Measurements from ENCODE around the gene CLEC1A.
A peak's percentile ranks its signal among the peaks of the same experiment; 100 is the strongest.
"Not testable (repeated sequence)": the region's sequence is repeated elsewhere in the genome, so short reads cannot be mapped to it uniquely, and the experiment has no call there.

CLEC1A gene

DNA sequence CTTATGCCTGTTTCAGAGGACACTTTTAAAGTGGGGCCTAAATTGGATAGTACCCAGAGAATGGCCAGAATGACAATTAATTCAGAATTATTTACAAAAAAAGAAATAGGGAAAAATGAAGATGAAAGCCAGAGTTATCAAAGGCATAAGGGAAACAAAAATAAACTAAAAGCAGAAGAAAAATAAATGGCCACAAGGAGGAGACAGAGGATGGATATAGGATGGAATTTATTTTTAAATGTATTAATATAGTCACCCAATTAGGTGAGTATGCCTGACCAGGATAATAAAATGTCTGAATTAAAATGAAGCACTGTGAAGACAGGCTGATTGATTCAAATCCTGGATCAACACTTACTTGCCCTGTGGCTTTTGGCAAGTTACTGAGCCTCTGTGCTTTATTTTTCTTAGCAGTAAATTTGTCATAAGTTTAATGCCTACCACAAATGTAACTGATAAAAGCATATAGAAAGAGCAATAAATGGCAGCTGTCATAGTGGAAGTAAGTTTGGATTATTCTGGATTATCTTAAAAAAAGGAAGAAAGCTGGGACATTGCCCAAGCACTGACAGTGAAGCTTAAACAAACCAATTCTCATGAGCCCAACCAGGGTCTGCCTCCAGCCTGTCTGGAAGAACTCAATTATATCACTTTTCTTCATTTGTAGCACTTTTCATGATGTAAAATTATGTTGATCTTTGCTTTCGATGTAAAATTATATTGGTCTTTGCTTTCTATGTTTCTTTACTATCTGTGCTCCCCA is 64.8 kb downstream of the CLEC1A start:
- no peak overlapping the region for H3K4me3 ChIP-seq (ENCODE audit: control insufficient read depth, low read depth, low read length)
- peak; percentile 13 for DNase-seq (ENCODE audit: low read depth)
- TF ChIP-seq, protein P1, sequence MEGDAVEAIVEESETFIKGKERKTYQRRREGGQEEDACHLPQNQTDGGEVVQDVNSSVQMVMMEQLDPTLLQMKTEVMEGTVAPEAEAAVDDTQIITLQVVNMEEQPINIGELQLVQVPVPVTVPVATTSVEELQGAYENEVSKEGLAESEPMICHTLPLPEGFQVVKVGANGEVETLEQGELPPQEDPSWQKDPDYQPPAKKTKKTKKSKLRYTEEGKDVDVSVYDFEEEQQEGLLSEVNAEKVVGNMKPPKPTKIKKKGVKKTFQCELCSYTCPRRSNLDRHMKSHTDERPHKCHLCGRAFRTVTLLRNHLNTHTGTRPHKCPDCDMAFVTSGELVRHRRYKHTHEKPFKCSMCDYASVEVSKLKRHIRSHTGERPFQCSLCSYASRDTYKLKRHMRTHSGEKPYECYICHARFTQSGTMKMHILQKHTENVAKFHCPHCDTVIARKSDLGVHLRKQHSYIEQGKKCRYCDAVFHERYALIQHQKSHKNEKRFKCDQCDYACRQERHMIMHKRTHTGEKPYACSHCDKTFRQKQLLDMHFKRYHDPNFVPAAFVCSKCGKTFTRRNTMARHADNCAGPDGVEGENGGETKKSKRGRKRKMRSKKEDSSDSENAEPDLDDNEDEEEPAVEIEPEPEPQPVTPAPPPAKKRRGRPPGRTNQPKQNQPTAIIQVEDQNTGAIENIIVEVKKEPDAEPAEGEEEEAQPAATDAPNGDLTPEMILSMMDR (conservative IDR thresholded peaks at IDR 0.05; ENCODE audit: control insufficient read depth, insufficient read depth, low read depth, low read length) = peak; percentile 39

DNA sequence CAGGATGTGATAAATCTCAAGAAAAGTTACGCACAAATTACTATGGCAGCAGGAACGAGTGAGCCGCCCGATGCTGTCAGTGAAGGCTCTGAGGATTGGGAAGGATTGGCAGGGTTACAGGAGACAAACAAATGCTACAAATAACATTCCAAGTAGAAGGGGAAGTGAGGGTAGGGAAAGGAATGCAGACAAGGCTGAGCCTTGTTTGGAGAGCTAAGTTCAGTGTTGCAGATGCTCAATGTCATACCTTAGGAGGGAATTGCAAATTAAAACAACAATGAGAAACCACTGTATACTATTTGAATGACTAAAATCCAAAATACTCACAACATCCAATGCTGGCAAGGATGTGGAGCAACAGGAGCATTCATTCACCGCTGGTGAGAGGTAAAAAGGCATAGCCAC is 67.0 kb downstream of the CLEC1A start:
- no peak overlapping the region for H3K4me3 ChIP-seq (ENCODE audit: control insufficient read depth, low read depth, low read length)
- peak; percentile 38 for DNase-seq (ENCODE audit: low read depth)
- TF ChIP-seq, protein P1 (conservative IDR thresholded peaks at IDR 0.05; ENCODE audit: control insufficient read depth, insufficient read depth, low read depth, low read length) = no peak

DNA sequence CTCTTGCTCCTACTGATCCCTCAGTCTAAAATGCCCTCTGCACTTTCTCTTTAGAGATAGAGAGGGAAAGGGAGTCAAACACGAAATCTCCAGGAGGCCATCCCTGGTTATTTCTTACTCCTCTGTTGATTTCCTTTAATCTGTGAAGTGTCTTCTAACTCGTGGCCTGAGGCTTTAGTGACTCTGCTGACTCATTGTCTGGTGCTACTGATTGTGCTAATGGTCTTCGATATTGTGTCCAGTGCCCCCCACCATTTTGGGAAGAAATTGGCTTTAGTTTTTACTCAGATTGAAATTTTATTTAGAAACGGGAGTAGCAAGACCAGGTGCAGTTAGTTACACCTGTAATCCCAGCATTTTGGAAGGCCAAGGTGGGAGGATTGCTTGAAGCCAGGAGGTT is 67.5 kb downstream of the CLEC1A start:
- no peak overlapping the region for H3K4me3 ChIP-seq (ENCODE audit: control insufficient read depth, low read depth, low read length)
- TF ChIP-seq, protein P1 (conservative IDR thresholded peaks at IDR 0.05; ENCODE audit: control insufficient read depth, insufficient read depth, low read depth, low read length) = no peak
- peak; percentile 5 for DNase-seq (ENCODE audit: low read depth)

DNA sequence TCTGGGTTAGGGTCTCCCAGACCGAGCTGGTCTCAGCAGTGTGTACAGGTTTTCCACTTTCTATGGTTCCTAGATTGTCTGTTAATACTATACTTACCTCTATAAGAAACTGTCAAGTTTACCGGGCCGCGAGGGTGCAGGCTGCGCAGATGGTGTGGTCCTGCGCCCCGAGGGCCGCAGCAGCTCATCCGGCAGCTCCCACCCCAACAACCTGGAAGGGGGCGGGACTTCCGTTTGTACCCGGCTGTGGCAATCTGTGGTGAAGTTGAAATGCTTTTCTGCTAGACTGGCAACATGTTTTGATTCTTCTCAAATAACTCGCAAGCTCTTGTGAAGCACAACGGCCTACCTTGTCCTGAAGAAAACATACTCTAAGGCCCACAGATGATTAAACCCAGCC is 68.3 kb downstream of the CLEC1A start, which contains the start of gene CLEC9A:
Gene CLEC9A, plus strand, starts transcription at position 237 of the 400 bp plus-strand sequence. CDS start 22,006 bp downstream, outside the sequence.
- TF ChIP-seq, protein P1 (conservative IDR thresholded peaks at IDR 0.05; ENCODE audit: control insufficient read depth, insufficient read depth, low read depth, low read length) = no peak
- no peak for DNase-seq (ENCODE audit: low read depth)
- H3K4me3 ChIP-seq (ENCODE audit: control insufficient read depth, low read depth, low read length) = no peak within 1 kb of the TSS

GRCh38 chr12:10027721-10028120 is 71.1 kb downstream of the CLEC1A start:
- TF ChIP-seq, protein P1 (conservative IDR thresholded peaks at IDR 0.05; ENCODE audit: control insufficient read depth, insufficient read depth, low read depth, low read length) = no peak
- H3K4me3 ChIP-seq (ENCODE audit: control insufficient read depth, low read depth, low read length) = no peak overlapping the region
- DNase-seq (ENCODE audit: low read depth) = peak; percentile 30

DNA sequence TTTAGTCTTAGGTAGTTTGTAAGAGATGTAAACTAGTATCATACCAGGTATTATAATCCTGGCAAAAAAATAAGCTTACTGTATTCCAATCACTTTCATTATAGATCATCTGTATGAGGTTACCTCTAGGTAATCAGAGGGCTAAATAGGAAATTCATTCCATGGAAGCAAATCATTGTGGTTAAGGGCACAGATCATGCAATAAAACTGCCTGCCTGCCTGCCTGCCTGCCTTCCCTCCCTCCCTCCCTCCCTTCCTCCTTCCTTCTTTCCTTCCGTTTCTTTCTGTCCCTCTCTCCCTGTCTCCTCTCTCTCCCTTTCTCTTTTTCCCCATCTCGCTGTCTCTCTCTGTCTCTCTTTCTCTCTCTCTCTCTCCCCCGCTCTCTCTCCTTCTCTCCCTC is 71.5 kb downstream of the CLEC1A start:
- H3K4me3 ChIP-seq (ENCODE audit: control insufficient read depth, low read depth, low read length) = no peak overlapping the region
- TF ChIP-seq, protein P1 (conservative IDR thresholded peaks at IDR 0.05; ENCODE audit: control insufficient read depth, insufficient read depth, low read depth, low read length) = no peak

DNA sequence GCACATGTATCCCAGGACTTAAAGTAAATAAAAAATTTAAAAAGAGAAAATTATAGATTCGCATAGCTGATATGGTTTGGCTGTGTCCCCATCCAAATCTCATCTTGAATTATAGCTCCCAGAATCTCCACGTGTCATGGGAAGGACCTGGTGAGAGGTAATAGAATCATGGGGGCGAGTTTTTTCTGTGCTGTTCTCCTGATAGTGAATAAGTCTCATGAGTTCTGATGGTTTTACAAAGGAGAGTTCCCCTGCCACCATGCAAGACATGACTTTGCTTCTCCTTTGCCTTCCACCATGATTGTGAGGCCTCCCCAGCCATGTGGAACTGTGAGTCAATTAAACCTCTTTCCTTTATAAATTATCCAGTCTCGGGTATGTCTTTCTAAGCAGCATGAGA is 72.1 kb downstream of the CLEC1A start:
- H3K4me3 ChIP-seq (ENCODE audit: control insufficient read depth, low read depth, low read length); DNase-seq (ENCODE audit: low read depth): not testable (repeated sequence)

More for the DNA sequence above, 71.5 kb downstream of the CLEC1A start:
- DNase-seq (ENCODE audit: low read depth) = no peak
